H1 (cell line): ENCODE results near the gene ADAMTS9. TPM values are rescaled to one million over a fixed set of nuclear protein-coding genes. Genes with fewer than 3 reads are reported as not detected.

Experiments used
- ASH2L ChIP-seq: fragments of 200-600, 300-600 bp; sonication (generic); IDR thresholded peaks from one replicate; pipeline ENCODE4 v1.7.1; 2017; ENCODE audit warnings: low read length
- CHD7 ChIP-seq: fragments of 300-600 bp; sonication (generic); IDR thresholded peaks from 2 replicates; pipeline ENCODE4 v1.7.1; 2012; ENCODE audit warnings: low read length, moderate library complexity, mild to moderate bottlenecking, inconsistent platforms; ENCODE audit not compliant: insufficient replicate concordance
- MAX ChIP-seq: IDR thresholded peaks from 2 replicates; pipeline ENCODE4 v1.6.1; 2012; ENCODE audit warnings: inconsistent platforms
- RFX5 ChIP-seq: IDR thresholded peaks from 2 replicates; pipeline ENCODE4 v1.6.1; 2011; ENCODE audit warnings: low read depth, low read length, improper control_type of control experiment, borderline replicate concordance
- polyA plus RNA-seq, 7 experiments: library from polyadenylated mRNA; depleted of rRNA in 3 of 7; stranded (reverse) in 5 of 7; unstranded in 2 of 7; fragments of >200 nt in 5 of 7; fragments of 200-250 nt in 2 of 7; gene quantifications; 1 replicate in 5 of 7; 2 replicates in 1 of 7; 4 replicates in 1 of 7; pipeline versions ENCODE4 v1.2.1 to v1.2.3, GENCODE V29; 2011 to 2013; ENCODE audit warnings: missing spikeins in 2 of 7, mixed read lengths in 2 of 7
- total RNA-seq: library from RNA; stranded (reverse); fragmentation: NEBNext Ultra II Directional; extraction: Animal tissue kit (Norgen Biotek cat#: 25700); gene quantifications from 2 replicates; pipeline ENCODE4 v1.2.1, GENCODE V29; 2021

The ADAMTS9 gene
- total and polyA plus RNA-seq, 2 of the 8 experiments (the other 6 are each of a cell fraction or from before 2014, with no cell fraction given), result 0.20 to 0.41 TPM

- TF ChIP-seq CHD7 (no peak), ASH2L (no peak), MAX (no peak), RFX5 (no peak)
- TF ChIP-seq, all 59 proteins: peak for 0
Observed at GRCh38 chr3:64732576-64732975, 44.8 kb upstream of the ADAMTS9 start (continued).
